GM23338 (cell line): ENCODE data around the gene ASIC3. TPM values are rescaled to one million over a fixed set of nuclear protein-coding genes. Genes with fewer than 3 reads are reported as not detected.

ENCODE experiments used
- ATAC-seq: fragments of 200-7000 bp; cut with Tn5 transposase; 3 replicates; pipeline ENCODE4 v1.9.1; 2020
- DNase-seq: peaks from one replicate; pipeline ENCODE4 v3.0.0-alpha.2; 2015; ENCODE audit warnings: low spot score
- H2AFZ ChIP-seq: fragments of 200-600 bp; sonication (generic); 2 replicates; pipeline ENCODE4 v1.8.0; 2016; ENCODE audit warnings: antibody characterized with exemption, mild to moderate bottlenecking, moderate library complexity
- H3F3A ChIP-seq: fragments of 200-600 bp; sonication (generic); replicated peaks from 2 replicates; pipeline ENCODE4 v1.8.0; 2017; ENCODE audit warnings: antibody characterized with exemption, mixed run types, low read depth
- H3K27ac ChIP-seq: fragments of 200-600 bp; sonication (generic); 2 replicates; pipeline ENCODE4 v1.6.1; 2016; ENCODE audit warnings: low read depth
- H3K27me3 ChIP-seq: fragments of 200-600 bp; sonication (generic); 2 replicates; pipeline ENCODE4 v1.8.0; 2016; ENCODE audit warnings: mild to moderate bottlenecking, mixed run types, moderate library complexity; ENCODE audit not compliant: insufficient read depth
- H3K36me3 ChIP-seq: fragments of 200-600 bp; sonication (generic); 2 replicates; pipeline ENCODE4 v1.8.0; 2016; ENCODE audit warnings: mild to moderate bottlenecking; ENCODE audit not compliant: insufficient read depth
- H3K4me1 ChIP-seq: fragments of 200-600 bp; sonication (generic); 2 replicates; pipeline ENCODE4 v1.8.0; 2016; ENCODE audit warnings: mild to moderate bottlenecking, moderate library complexity; ENCODE audit not compliant: insufficient read depth
- H3K4me2 ChIP-seq: fragments of 200-600 bp; sonication (generic); 2 replicates; pipeline ENCODE4 v1.7.1; 2017; ENCODE audit warnings: mixed run types
- H3K4me3 ChIP-seq: fragments of 200-600 bp; sonication (generic); 2 replicates; pipeline ENCODE4 v1.6.1; 2016; ENCODE audit warnings: mixed run types
- H3K79me2 ChIP-seq: fragments of 200-600 bp; sonication (generic); replicated peaks from 2 replicates; pipeline ENCODE4 v1.8.0; 2017; ENCODE audit warnings: mild to moderate bottlenecking; ENCODE audit not compliant: insufficient read depth
- H3K9me2 ChIP-seq: fragments of 200-600 bp; sonication (generic); 2 replicates; pipeline ENCODE4 v1.8.0; 2017; ENCODE audit not compliant: insufficient read depth
- H4K20me1 ChIP-seq: fragments of 200-600 bp; sonication (generic); replicated peaks from 2 replicates; pipeline ENCODE4 v1.8.0; 2017; ENCODE audit warnings: mild to moderate bottlenecking; ENCODE audit not compliant: insufficient read depth
- H3K27ac Mint-ChIP-seq: 2 replicates; pipeline ENCODE4 v1.8.0; 2020; ENCODE audit warnings: inconsistent platforms, mild to moderate bottlenecking, moderate library complexity, mixed read lengths
- H3K27me3 Mint-ChIP-seq: 3 replicates; pipeline ENCODE4 v1.8.0; 2022; ENCODE audit warnings: low read depth, mild to moderate bottlenecking, moderate library complexity, mixed read lengths, inconsistent platforms; ENCODE audit not compliant: insufficient read depth, poor library complexity
- H3K36me3 Mint-ChIP-seq: 3 replicates; pipeline ENCODE4 v1.8.0; 2021; ENCODE audit warnings: low read depth, mild to moderate bottlenecking, inconsistent platforms, moderate library complexity, mixed read lengths
- H3K4me1 Mint-ChIP-seq: 3 replicates; pipeline ENCODE4 v1.8.0; 2020; ENCODE audit warnings: mild to moderate bottlenecking, inconsistent platforms, mixed read lengths
- H3K4me3 Mint-ChIP-seq: 3 replicates; pipeline ENCODE4 v1.8.0; 2021; ENCODE audit warnings: moderate library complexity, mild to moderate bottlenecking, inconsistent platforms, mixed read lengths
- H3K9me3 Mint-ChIP-seq: 3 replicates; pipeline ENCODE4 v1.8.0; 2020; ENCODE audit warnings: moderate library complexity, mild to moderate bottlenecking, inconsistent platforms, mixed read lengths
- CREB1 ChIP-seq: fragments of 250-450 bp; sonication (Bioruptor Pico); IDR thresholded peaks from 2 replicates; pipeline ENCODE4 v1.5.0; 2020; ENCODE audit warnings: low read depth, mild to moderate bottlenecking, moderate library complexity
- CTCF ChIP-seq, 2 experiments: fragments of 200-600 bp in 1 of 2; sonication (generic) in 1 of 2; conservative IDR thresholded peaks; 2 replicates each; pipeline versions ENCODE4 v1.5.1 to v1.6.1; 2016 to 2017; ENCODE audit warnings: antibody characterized with exemption in 2 of 2, low read depth in 2 of 2, mild to moderate bottlenecking in 2 of 2, moderate library complexity in 1 of 2
- ETS1 ChIP-seq: IDR thresholded peaks from 2 replicates; pipeline ENCODE4 v1.6.1; 2016; ENCODE audit warnings: antibody characterized with exemption
- EZH2 ChIP-seq: fragments of 200-600 bp; sonication (generic); IDR thresholded peaks from one replicate; pipeline ENCODE4 v1.8.0; 2017; ENCODE audit warnings: antibody characterized with exemption, mild to moderate bottlenecking, low read depth; ENCODE audit not compliant: unreplicated experiment
- EZH2phosphoT487 ChIP-seq: fragments of 200-600 bp; sonication (generic); IDR thresholded peaks from one replicate; pipeline ENCODE4 v1.8.1; 2018; ENCODE audit warnings: antibody characterized with exemption; ENCODE audit not compliant: unreplicated experiment
- JUNB ChIP-seq: IDR thresholded peaks from one replicate; pipeline ENCODE4 v1.6.1; 2016; ENCODE audit warnings: antibody characterized with exemption; ENCODE audit not compliant: unreplicated experiment
- NANOG ChIP-seq: IDR thresholded peaks from 2 replicates; pipeline ENCODE4 v1.6.1; 2016; ENCODE audit warnings: antibody characterized with exemption, borderline replicate concordance
- POLR2AphosphoS5 ChIP-seq: IDR thresholded peaks from 2 replicates; pipeline ENCODE4 v1.6.1; 2016; ENCODE audit warnings: antibody characterized with exemption, low read depth
- REST ChIP-seq: IDR thresholded peaks from one replicate; pipeline ENCODE4 v1.6.1; 2018; ENCODE audit warnings: antibody characterized with exemption; ENCODE audit not compliant: unreplicated experiment
- STAT1 ChIP-seq: IDR thresholded peaks from one replicate; pipeline ENCODE4 v1.6.1; 2016; ENCODE audit warnings: antibody characterized with exemption; ENCODE audit not compliant: unreplicated experiment
- ZNF114 ChIP-seq: fragments of 250-450 bp; sonication (Bioruptor Pico); IDR thresholded peaks from 2 replicates; pipeline ENCODE4 v1.5.0; 2020; ENCODE audit warnings: mild to moderate bottlenecking, moderate library complexity
- ZNF331 ChIP-seq: fragments of 250-450 bp; sonication (Bioruptor Pico); IDR thresholded peaks from 2 replicates; pipeline ENCODE4 v1.5.0; 2020; ENCODE audit warnings: low read depth, mild to moderate bottlenecking, moderate library complexity
- ZNF462 ChIP-seq: fragments of 250-450 bp; sonication (Bioruptor Pico); IDR thresholded peaks from 2 replicates; pipeline ENCODE4 v1.5.0; 2020; ENCODE audit warnings: mild to moderate bottlenecking, moderate library complexity
- polyA plus RNA-seq: library from polyadenylated mRNA; unstranded; fragments of >200 nt; fragmentation: Nextera tagmentation; extraction: Ambion mirVana; gene quantifications from 2 replicates; pipeline ENCODE4 v1.2.1, GENCODE V29; 2016
- total RNA-seq: library from RNA; depleted of rRNA; stranded (reverse); fragments of >200 nt; shearing (Covaris generic); gene quantifications from 2 replicates; pipeline ENCODE4 v1.2.3, GENCODE V29; 2014

The ASIC3 gene
- total and polyA plus RNA-seq, 2 experiments from 2014 or later, result 0.87 to 0.90 TPM

- Histone ChIP-seq H3K27me3 (peaks cover 16% of the 10 kb centered on the region), H3K4me3 (peak overlapping the region; percentile 91), H3K4me2 (peak overlapping the region; percentile 98), H3K9me2 (no peaks in the 10 kb centered on the region), H3K36me3 (no peaks in the 10 kb centered on the region), H3K79me2 (peaks cover 6% of the 10 kb centered on the region; the same call in 1 of the 2 replicates), H2AFZ (peak overlapping the region; percentile 86; the same call in 1 of the 2 replicates), H4K20me1 (peaks cover 12% of the 10 kb centered on the region), H3F3A (peaks cover 18% of the 10 kb centered on the region), H3K4me1 (peaks cover 35% of the 10 kb centered on the region), H3K27ac (no peak overlapping the region)
- no peak for TF ChIP-seq EZH2
- no peak for TF ChIP-seq CREB1 (CRISPR knock-in tag)
- TF ChIP-seq ETS1, result no peak
- TF ChIP-seq ZNF462, result no peak
- no peak for TF ChIP-seq ZNF114 (CRISPR knock-in tag)
- TF ChIP-seq JUNB, result no peak
- no peak for TF ChIP-seq STAT1
- no peak for TF ChIP-seq EZH2phosphoT487
- TF ChIP-seq REST, result no peak
- no peak for TF ChIP-seq NANOG
- no peak for TF ChIP-seq POLR2AphosphoS5
- TF ChIP-seq CTCF (conservative IDR thresholded peaks at IDR 0.05; ENCODE audit: low read depth in 2 of 2), result no peak
- TF ChIP-seq ZNF331 (CRISPR knock-in tag), result no peak
- Mint-ChIP-seq H3K27ac (peak overlapping the region; percentile 86; the same call in 1 of the 2 replicates), H3K4me1 (peaks cover 42% of the 10 kb centered on the region), H3K4me3 (peak overlapping the region; percentile 89), H3K27me3 (peaks cover 26% of the 10 kb centered on the region), H3K9me3 (peaks cover 2% of the 10 kb centered on the region; the same call in 1 of the 3 replicates), H3K36me3 (peaks cover 18% of the 10 kb centered on the region)
- DNase-seq, result no peak
- ATAC-seq, result peak; percentile 2
Observed at GRCh38 chr7:151080067-151080521, 31.8 kb downstream of the ASIC3 start.
